ENCODE data around the gene TMEM209.

GRCh38 chr7:130189343-130189742 lies 15.9 kb downstream of the TMEM209 start:
- TF ChIP-seq TAF1 (IDR thresholded peaks at IDR 0.05; ENCODE audit: low read depth, low read length), result no peak
- no peak for TF ChIP-seq POLR2AphosphoS5 (IDR thresholded peaks at IDR 0.05; ENCODE audit: low read depth, low read length)
- no peak for TF ChIP-seq POLR2A (IDR thresholded peaks at IDR 0.05; ENCODE audit: low read depth, low read length)
- TF ChIP-seq SPI1 (IDR thresholded peaks at IDR 0.05; ENCODE audit: low read depth, low read length), result no peak
